ENCODE results near the gene SPATA25.

SPATA25 gene

DNA sequence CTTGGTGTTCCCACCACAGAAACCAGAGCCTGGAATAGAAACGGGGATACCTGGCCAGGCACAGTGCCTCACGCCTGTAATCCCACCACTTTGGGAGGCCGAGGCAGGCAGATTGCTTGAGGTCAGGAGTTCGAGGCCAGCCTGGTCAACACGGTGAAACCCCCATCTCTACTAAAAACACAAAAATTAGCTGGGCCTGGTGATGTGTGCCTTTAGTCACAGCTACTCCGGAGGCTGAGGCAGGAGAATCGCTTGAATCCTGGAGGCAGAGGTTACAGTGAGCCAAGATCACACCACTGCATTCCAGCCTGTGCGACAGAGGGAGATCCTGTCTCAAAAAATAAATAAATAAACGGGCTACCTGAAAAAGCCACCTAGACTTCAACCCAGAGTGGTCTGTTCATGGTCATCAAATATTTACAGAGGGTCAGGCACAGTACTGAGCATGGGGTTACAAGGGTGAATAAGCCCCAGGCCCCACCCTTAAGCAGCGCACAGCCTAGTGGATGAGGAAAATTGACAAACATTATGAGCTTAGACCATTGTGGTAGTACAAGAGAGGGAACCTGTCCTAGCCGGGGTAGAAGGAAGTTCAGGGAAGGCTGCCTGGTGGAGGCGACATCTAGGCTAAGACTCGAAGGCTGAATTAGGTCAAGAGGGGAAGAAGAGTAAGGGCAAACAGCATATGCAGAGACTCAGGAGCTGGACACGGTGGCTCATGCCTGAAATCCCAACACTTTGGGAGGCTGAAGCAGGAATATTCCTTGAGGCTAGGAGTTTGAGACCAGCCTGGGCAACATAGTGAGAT, 39.9 kb upstream of the SPATA25 start:
- no peak for DNase-seq (ENCODE audit: low spot score)
- ChIA-PET CTCF (interaction anchor here (1.6 kb wide), 1 partner anchor 60 kb away, joined by 3 read pairs; no protein-coding TSS in a partner anchor), POLR2A (ENCODE audit: low non-redundant PET) (interaction anchor here (0.6 kb wide), 1 partner anchor 915 kb away, joined by 6 read pairs; no protein-coding TSS in a partner anchor)
- H3K27ac ChIP-seq = no peak overlapping the region
- TF ChIP-seq CTCF (conservative IDR thresholded peaks at IDR 0.05; ENCODE audit: low read depth) = no peak

DNA sequence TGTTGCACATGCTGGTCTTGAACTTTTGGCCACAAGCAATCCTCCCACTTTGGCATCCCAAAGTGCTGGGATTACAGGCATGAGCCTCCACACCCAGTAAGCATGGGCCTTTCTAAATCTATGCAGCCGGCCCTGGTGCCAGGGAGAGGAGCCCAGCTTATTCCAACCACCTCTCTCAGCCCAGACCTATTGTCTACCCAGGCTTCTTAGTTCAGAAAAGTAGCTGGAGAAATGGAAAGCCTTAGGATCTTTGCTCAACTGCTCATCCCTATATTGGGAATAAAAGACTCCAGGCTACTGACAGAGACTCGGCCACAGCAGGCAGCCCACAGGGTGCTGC, 39.3 kb upstream of the SPATA25 start:
- ChIA-PET CTCF (no interaction called here), POLR2A (ENCODE audit: low non-redundant PET) (interaction anchor here (0.6 kb wide), 1 partner anchor 9 kb away, joined by 13 read pairs; no protein-coding TSS in a partner anchor)
- TF ChIP-seq CTCF (conservative IDR thresholded peaks at IDR 0.05; ENCODE audit: low read depth) = no peak
- DNase-seq (ENCODE audit: low spot score) = no peak
- no peak overlapping the region for H3K27ac ChIP-seq

DNA sequence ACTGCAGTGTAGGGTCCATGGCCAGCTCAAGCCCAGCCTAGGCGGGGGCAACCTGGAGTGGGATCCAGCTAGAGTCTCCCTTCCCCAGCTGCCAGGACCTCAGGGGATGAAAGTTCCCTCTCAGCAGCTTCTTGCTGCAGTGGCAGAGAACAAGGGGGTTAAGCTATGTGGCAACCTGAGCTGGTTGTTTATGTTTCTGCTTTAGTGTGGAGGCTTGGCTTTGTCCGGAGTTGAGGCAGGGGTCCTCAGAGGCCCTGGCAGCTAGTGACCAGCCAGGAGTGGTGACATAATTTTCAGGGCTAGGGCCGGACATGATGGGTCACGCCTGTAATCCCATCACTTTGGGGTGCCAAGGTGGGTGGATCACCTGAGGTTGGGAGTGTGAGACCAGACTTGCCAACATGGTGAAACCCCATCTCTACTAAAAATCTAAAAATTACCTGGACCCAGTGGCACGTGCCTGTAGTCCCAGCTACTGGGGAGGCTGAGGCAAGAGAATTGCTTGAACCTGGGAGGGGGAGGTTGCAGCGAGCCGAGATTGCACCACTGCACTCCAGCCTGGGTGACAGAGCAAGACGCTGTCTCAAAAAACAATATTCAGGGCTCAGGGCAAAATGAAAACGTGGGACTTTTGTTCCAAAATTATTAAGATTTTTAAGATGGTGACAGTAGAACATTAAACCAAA, 38.5 kb upstream of the SPATA25 start:
- TF ChIP-seq CTCF (conservative IDR thresholded peaks at IDR 0.05; ENCODE audit: low read depth) = no peak
- POLR2A ChIA-PET (ENCODE audit: low non-redundant PET) = interaction anchor here (0.6 to 0.8 kb wide), 2 partner anchors 9 to 567 kb away, joined by 4 to 13 read pairs; no protein-coding TSS in a partner anchor
- H3K27ac ChIP-seq = no peak overlapping the region

DNA sequence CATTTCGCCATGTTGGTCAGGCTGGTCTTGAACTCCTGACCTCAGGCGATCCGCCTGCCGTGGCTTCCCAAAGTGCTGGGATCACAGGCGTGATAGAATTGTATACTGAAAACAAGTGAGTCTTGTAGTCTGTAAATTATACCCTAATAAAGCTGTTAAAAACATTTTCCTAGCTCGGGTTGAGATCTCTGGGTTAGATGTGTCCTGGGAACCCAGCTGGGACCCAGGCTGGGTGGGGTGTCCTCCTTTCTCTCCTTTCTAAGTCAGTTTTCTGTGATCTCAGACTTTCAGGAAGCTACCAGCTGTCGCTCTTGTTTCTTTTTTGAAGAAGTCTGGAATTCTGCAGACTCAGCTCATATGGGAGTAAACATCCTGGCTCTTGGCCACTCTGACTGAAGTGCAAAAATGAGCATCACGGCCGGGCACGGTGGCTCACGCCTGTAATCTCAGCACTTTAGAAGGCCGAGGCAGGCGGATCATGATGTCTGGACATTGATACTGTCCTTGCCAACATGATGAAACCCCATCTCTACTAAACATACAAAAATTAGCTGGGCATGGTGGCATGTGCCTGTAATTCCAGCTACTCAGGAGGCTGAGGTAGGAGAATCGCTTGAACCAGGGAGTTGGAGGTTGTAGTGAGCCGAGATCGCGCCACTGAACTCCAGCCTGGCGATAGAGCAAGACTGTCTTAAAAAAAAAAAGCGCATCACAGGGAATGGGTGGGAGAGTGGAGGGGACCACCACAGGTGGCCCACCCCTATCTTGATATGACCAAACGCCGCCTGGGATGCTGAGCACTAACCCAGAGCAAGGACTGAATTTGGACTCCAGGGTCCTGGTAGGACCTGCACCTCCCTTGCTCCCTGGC, 37.2 kb upstream of the SPATA25 start:
- H3K27ac ChIP-seq = no peak overlapping the region
- no peak for DNase-seq (ENCODE audit: low spot score)
- no peak for TF ChIP-seq CTCF (conservative IDR thresholded peaks at IDR 0.05; ENCODE audit: low read depth)
- POLR2A ChIA-PET (ENCODE audit: low non-redundant PET) = no interaction called here
- CTCF ChIA-PET = interaction anchor here (0.6 kb wide), 3 partner anchors 116 to 970 kb away, joined by 3 to 5 read pairs (median 5); no protein-coding TSS in a partner anchor

More for the DNA sequence above, 38.5 kb upstream of the SPATA25 start:
- CTCF ChIA-PET = interaction anchor here (0.6 kb wide), 1 partner anchor 61 kb away, joined by 4 read pairs; no protein-coding TSS in a partner anchor
- no peak for DNase-seq (ENCODE audit: low spot score)

- no peak overlapping the region for H3K27ac ChIP-seq
- DNase-seq (ENCODE audit: low spot score) = no peak
- no peak for TF ChIP-seq CTCF (conservative IDR thresholded peaks at IDR 0.05; ENCODE audit: low read depth)
- POLR2A ChIA-PET (ENCODE audit: low non-redundant PET) = interaction anchor here (2.5 kb wide), 1 partner anchor 12 kb away, joined by 15 read pairs; the partner anchor contains the start of gene PCIF1
- CTCF ChIA-PET = interaction anchor here (0.6 kb wide), 1 partner anchor 66 kb away, joined by 3 read pairs; no protein-coding TSS in a partner anchor
Observed at GRCh38 chr20:45921337-45922189, 34.1 kb upstream of the SPATA25 start.

Data from RWPE1 (cell line).